NT2/D1 (cell line): ENCODE measurements around the gene BCHE.
"Not testable (repeated sequence)": the region's sequence is repeated elsewhere in the genome, so short reads cannot be mapped to it uniquely, and the experiment has no call there.

Source experiments
- DNase-seq: peaks from one replicate; pipeline ENCODE4 v3.0.0-alpha.2; 2011; ENCODE audit warnings: low read depth, low spot score
- H3K27me3 ChIP-seq: 2 replicates; pipeline ENCODE4 v1.6.0; 2011; ENCODE audit warnings: mild to moderate bottlenecking; ENCODE audit not compliant: insufficient read length, insufficient read depth
- H3K36me3 ChIP-seq: 2 replicates; pipeline ENCODE4 v1.6.1; 2011; ENCODE audit warnings: mild to moderate bottlenecking, low read length, mixed read lengths; ENCODE audit not compliant: insufficient read depth, insufficient read length
- H3K4me1 ChIP-seq: 2 replicates; pipeline ENCODE4 v1.5.1; 2011; ENCODE audit not compliant: insufficient read depth, insufficient read length
- H3K4me3 ChIP-seq: 2 replicates; pipeline ENCODE4 v1.5.1; 2011; ENCODE audit warnings: low read depth; ENCODE audit not compliant: insufficient read length
- H3K9ac ChIP-seq: 2 replicates; pipeline ENCODE4 v1.6.0; 2011; ENCODE audit warnings: low read depth; ENCODE audit not compliant: insufficient read length
- H3K9me3 ChIP-seq: 2 replicates; pipeline ENCODE4 v1.5.1; 2011; ENCODE audit warnings: mild to moderate bottlenecking, low read length; ENCODE audit not compliant: insufficient read depth
- SUZ12 ChIP-seq: IDR thresholded peaks from 2 replicates; pipeline ENCODE4 v1.6.1; 2011; ENCODE audit not compliant: insufficient read length, insufficient read depth; ENCODE audit errors: extremely low read depth
- YY1 ChIP-seq: IDR thresholded peaks from 2 replicates; pipeline ENCODE4 v1.6.1; 2011; ENCODE audit not compliant: insufficient read length, insufficient read depth
- ZNF274 ChIP-seq: IDR thresholded peaks from 2 replicates; pipeline ENCODE4 v1.6.1; 2011; ENCODE audit warnings: mild to moderate bottlenecking, low read depth, low read length

BCHE gene

GRCh38 chr3:165817160-165817709 lies 20.0 kb downstream of the BCHE start:
- Histone ChIP-seq H3K36me3 (no peaks in the 10 kb centered on the region), H3K4me1 (no peaks in the 10 kb centered on the region), H3K4me3 (no peak overlapping the region), H3K27me3 (no peaks in the 10 kb centered on the region), H3K9ac (no peak overlapping the region), H3K9me3 (no peaks in the 10 kb centered on the region)
- DNase-seq: no peak
- no peak for TF ChIP-seq SUZ12
- no peak for TF ChIP-seq YY1
- no peak for TF ChIP-seq ZNF274

DNA sequence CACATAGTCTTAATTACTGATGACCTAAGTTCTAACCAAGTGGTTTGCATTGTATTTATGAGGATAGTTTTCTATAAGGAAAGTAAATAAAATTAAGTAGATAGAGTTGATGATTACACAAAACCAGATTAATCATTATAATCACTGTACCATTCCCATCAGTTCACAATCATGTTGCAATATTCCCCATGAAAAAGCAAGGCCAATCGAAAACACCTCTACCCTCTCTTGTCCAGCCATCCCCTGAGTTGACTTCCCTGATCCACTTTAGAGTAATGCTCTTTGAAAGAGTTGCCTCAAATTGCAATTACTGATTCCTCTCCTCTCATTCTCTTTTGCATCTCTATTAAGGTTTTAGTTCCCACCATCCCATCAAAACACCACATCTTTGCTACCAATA lies 21.0 kb downstream of the BCHE start:
- no peaks in the 10 kb centered on the region for H3K36me3 ChIP-seq
- H3K4me1 ChIP-seq: no peaks in the 10 kb centered on the region
- no peaks in the 10 kb centered on the region for H3K27me3 ChIP-seq

DNA sequence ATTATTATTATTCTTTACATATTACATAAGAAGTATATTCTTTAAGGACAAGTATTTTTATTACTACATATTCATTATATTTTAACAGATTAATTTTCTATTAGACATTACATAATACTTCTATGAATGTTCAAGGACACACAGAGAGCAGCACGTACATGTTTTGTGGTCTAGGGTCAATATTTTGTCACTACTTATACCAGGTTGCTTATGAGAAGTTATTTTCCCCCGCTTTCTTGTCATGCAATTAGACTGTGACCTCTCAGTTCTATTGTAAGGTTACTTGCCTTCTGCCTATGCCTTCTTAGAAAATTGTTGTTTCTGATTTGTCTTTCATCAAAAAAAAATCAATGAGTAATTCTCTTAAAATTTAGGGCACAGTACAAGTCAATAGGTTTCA lies 21.5 kb downstream of the BCHE start:
- H3K9me3 ChIP-seq: no peaks in the 10 kb centered on the region
- H3K9ac ChIP-seq: no peak overlapping the region
- H3K4me3 ChIP-seq: no peak overlapping the region
- no peak for DNase-seq
- no peaks in the 10 kb centered on the region for H3K4me1 ChIP-seq
- no peaks in the 10 kb centered on the region for H3K27me3 ChIP-seq
- no peaks in the 10 kb centered on the region for H3K36me3 ChIP-seq
- TF ChIP-seq ZNF274: no peak
- TF ChIP-seq SUZ12: no peak
- TF ChIP-seq YY1: no peak

More for the DNA sequence above, 21.0 kb downstream of the BCHE start:
- Histone ChIP-seq H3K4me3 (no peak overlapping the region), H3K9me3 (no peaks in the 10 kb centered on the region), H3K9ac (no peak overlapping the region)
- no peak for TF ChIP-seq YY1
- no peak for TF ChIP-seq SUZ12
- DNase-seq: no peak

DNA sequence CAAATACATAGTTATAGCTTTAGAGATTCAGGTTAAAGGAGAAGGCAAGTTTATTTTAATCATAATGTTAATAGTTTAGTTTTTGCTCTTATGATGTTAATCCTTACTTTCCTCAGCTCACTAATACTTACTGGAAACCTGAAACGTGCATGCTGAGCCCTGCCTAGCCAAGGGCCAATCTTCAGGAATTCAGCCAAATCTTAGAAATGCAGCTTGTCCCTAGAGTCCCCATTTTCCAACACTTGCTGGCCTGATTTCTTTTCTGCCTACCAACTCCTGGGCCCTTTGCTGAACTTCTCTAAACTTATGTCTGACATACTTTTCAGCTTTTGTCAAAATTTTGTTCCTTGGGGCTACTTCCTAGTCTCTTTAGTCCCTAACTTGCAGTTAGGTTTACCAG lies 22.8 kb downstream of the BCHE start:
- no peak overlapping the region for H3K4me3 ChIP-seq

GRCh38 chr3:165807937-165808336 lies 29.3 kb downstream of the BCHE start:
- not testable (repeated sequence) for H3K9ac ChIP-seq, H3K4me3 ChIP-seq, H3K4me1 ChIP-seq, H3K9me3 ChIP-seq, DNase-seq, H3K36me3 ChIP-seq, H3K27me3 ChIP-seq

More for the DNA sequence above, 22.8 kb downstream of the BCHE start:
- DNase-seq: no peak
- Histone ChIP-seq H3K36me3 (no peaks in the 10 kb centered on the region), H3K4me1 (no peaks in the 10 kb centered on the region), H3K9ac (no peak overlapping the region), H3K27me3 (no peaks in the 10 kb centered on the region), H3K9me3 (no peaks in the 10 kb centered on the region)
- TF ChIP-seq YY1: no peak
- no peak for TF ChIP-seq SUZ12
- TF ChIP-seq ZNF274: no peak

DNA sequence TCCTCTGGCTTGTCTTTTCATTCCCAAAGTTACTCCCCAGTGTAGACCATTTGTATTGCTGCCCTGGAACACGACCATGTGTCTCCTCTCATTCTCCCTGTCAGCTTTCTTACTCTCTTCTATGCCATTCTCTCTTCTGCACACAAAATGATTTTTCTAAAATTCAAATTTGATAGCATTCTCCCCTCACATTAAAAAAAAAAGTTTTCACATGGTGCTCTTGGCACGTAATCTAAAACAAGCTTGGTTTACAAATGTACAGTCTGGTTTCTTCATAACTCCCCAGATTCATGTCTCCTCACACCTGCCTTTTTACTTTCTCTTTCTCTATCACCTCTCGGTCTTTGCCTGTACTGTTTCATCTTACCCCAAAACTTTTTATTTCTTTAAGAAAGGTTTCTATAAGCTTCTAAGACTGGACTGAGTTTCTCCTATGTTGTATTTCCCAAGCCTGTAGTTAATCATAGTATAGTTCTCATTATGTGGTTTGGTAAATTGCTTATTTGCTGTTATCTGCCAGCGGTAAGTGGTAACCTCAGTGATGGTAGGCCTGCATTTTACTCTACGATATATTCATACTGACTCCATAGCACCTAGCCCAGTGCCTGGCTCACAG lies 31.2 kb downstream of the BCHE start:
- Histone ChIP-seq H3K4me1 (no peaks in the 10 kb centered on the region), H3K9ac (no peak overlapping the region), H3K4me3 (no peak overlapping the region), H3K9me3 (no peaks in the 10 kb centered on the region), H3K27me3 (no peaks in the 10 kb centered on the region), H3K36me3 (no peaks in the 10 kb centered on the region)
- no peak for DNase-seq
- TF ChIP-seq YY1: no peak
- no peak for TF ChIP-seq ZNF274
- no peak for TF ChIP-seq SUZ12

GRCh38 chr3:165803471-165803870 lies 33.8 kb downstream of the BCHE start:
- no peak for TF ChIP-seq YY1
- TF ChIP-seq ZNF274: no peak
- no peak for TF ChIP-seq SUZ12
- H3K9ac ChIP-seq: no peak overlapping the region
- DNase-seq: no peak
- no peaks in the 10 kb centered on the region for H3K27me3 ChIP-seq
- H3K9me3 ChIP-seq: no peaks in the 10 kb centered on the region
- no peaks in the 10 kb centered on the region for H3K36me3 ChIP-seq
- no peaks in the 10 kb centered on the region for H3K4me1 ChIP-seq
- H3K4me3 ChIP-seq: no peak overlapping the region
